Stimulated activated memory B cell treated with anti-CD40 and anti-IgM and Interleukin-4, amounts not matched to agents 10 μg/mL and 1 μg/mL and 100 μg/mL, for 72 hours (primary cell): ENCODE results near the gene CNOT4.
A peak's percentile ranks its signal among the peaks of the same experiment; 100 is the strongest.
"Not testable (repeated sequence)": the region's sequence is repeated elsewhere in the genome, so short reads cannot be mapped to it uniquely, and the experiment has no call there.

ENCODE experiments used
- ATAC-seq: fragments of 150-1000 bp; cut with Tn5 transposase; 2 replicates; pipeline ENCODE4 v1.10.0; 2021
- H3K27ac Mint-ChIP-seq: one replicate; pipeline ENCODE4 v1.8.0; 2022; ENCODE audit warnings: mild to moderate bottlenecking, mixed read lengths
- H3K27me3 Mint-ChIP-seq: one replicate; pipeline ENCODE4 v1.8.0; 2022; ENCODE audit warnings: mixed read lengths
- H3K36me3 Mint-ChIP-seq: one replicate; pipeline ENCODE4 v1.8.0; 2022; ENCODE audit warnings: mixed read lengths
- H3K4me1 Mint-ChIP-seq: one replicate; pipeline ENCODE4 v1.8.0; 2022; ENCODE audit warnings: mixed read lengths
- H3K4me3 Mint-ChIP-seq: one replicate; pipeline ENCODE4 v1.8.0; 2022; ENCODE audit warnings: mild to moderate bottlenecking, moderate library complexity, mixed read lengths
- H3K9me3 Mint-ChIP-seq: one replicate; pipeline ENCODE4 v1.8.0; 2022; ENCODE audit warnings: mixed read lengths

Gene CNOT4

DNA sequence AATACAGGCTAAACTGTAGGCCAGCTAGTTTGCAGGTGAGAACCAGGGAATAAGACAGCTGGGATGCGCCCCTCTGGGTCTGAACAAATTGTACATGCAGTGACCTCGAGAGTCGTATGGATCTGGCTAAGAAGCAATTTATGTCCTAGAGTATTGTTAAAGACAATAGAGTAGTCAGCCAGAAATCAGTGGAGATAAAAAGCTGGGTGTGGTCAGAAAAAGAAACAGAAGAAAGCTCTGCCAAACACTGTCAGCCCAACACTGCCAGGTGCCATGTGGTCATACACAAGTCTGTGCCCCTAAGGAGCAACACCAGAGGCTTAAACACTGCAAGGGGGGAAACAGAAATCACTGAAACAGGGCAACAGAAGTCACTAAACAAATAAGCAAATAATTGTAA lies 62.2 kb downstream of the CNOT4 start:
- Mint-ChIP-seq H3K27me3 (no peaks in the 10 kb centered on the region), H3K4me1 (peaks cover 38% of the 10 kb centered on the region), H3K27ac (no peak overlapping the region), H3K36me3 (peaks cover 15% of the 10 kb centered on the region), H3K9me3 (no peaks in the 10 kb centered on the region), H3K4me3 (no peak overlapping the region)
- no peak for ATAC-seq

GRCh38 chr7:135445690-135446089 lies 64.2 kb downstream of the CNOT4 start:
- Mint-ChIP-seq H3K4me1 (peaks cover 35% of the 10 kb centered on the region), H3K27ac (no peak overlapping the region), H3K27me3 (no peaks in the 10 kb centered on the region), H3K9me3 (no peaks in the 10 kb centered on the region), H3K36me3 (peaks cover 11% of the 10 kb centered on the region), H3K4me3 (no peak overlapping the region)
- no peak for ATAC-seq

- H3K4me3 Mint-ChIP-seq, H3K27ac Mint-ChIP-seq, ATAC-seq, H3K27me3 Mint-ChIP-seq, H3K9me3 Mint-ChIP-seq: not testable (repeated sequence)
- H3K4me1 Mint-ChIP-seq: peaks cover 35% of the 10 kb centered on the region
- peaks cover 11% of the 10 kb centered on the region for H3K36me3 Mint-ChIP-seq
Measured at GRCh38 chr7:135445266-135445665, 64.6 kb downstream of the CNOT4 start.

DNA sequence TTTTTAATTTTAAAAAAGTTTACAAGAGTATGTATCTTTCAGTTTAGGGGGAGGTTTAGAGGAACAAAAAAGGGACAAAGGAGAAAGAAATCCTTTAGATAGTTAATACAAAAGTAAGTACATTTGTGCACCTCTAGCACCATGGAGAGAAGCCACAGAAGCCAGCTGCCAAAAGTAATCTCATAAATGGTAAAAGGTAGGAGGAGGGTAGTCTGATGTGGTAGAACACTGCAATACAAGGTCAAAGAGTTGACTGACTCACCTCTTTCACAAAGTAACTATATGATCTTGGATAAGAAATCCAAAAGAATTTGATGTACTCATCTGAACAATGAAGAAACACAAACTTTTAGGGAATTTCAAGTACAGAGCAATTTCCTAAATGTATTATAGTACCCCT lies 68.1 kb downstream of the CNOT4 start:
- Mint-ChIP-seq H3K4me1 (peaks cover 15% of the 10 kb centered on the region), H3K36me3 (peaks cover 19% of the 10 kb centered on the region), H3K9me3 (no peaks in the 10 kb centered on the region), H3K27me3 (no peaks in the 10 kb centered on the region), H3K4me3 (no peak overlapping the region), H3K27ac (no peak overlapping the region)
- ATAC-seq: no peak

GRCh38 chr7:135434047-135434446 lies 75.9 kb downstream of the CNOT4 start:
- ATAC-seq: no peak
- Mint-ChIP-seq H3K4me1 (peaks cover 29% of the 10 kb centered on the region), H3K27ac (no peak overlapping the region), H3K27me3 (no peaks in the 10 kb centered on the region), H3K36me3 (peaks cover 72% of the 10 kb centered on the region), H3K4me3 (no peak overlapping the region), H3K9me3 (peaks cover 2% of the 10 kb centered on the region)

DNA sequence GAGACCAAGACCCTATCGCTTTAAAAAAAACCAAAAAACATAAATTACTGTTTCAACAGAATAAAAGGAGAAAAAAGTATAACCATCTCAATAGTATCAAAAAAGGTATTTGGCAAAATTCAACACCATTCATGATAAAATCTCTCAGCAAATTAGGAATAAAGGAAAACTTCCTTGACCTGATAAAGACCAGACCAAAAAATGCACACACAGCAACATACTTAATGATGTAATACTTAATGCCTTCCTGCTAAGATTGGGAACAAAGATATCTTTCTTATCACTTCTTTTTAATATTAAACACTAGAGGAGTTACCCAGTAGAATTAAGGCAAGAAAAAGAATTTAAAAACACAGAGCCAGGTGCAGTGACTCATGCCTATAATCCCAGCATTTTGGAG lies 79.3 kb downstream of the CNOT4 start:
- Mint-ChIP-seq H3K4me3 (no peak overlapping the region), H3K27me3 (no peaks in the 10 kb centered on the region), H3K4me1 (peaks cover 56% of the 10 kb centered on the region), H3K27ac (no peak overlapping the region), H3K36me3 (peaks cover 52% of the 10 kb centered on the region), H3K9me3 (peaks cover 2% of the 10 kb centered on the region)
- no peak for ATAC-seq

GRCh38 chr7:135428879-135429278 lies 81.0 kb downstream of the CNOT4 start:
- H3K4me3 Mint-ChIP-seq: no peak overlapping the region
- peaks cover 37% of the 10 kb centered on the region for H3K36me3 Mint-ChIP-seq
- H3K27ac Mint-ChIP-seq: peak overlapping the region; percentile 0
- H3K4me1 Mint-ChIP-seq: peaks cover 65% of the 10 kb centered on the region
- ATAC-seq: no peak
- no peaks in the 10 kb centered on the region for H3K9me3 Mint-ChIP-seq
- no peaks in the 10 kb centered on the region for H3K27me3 Mint-ChIP-seq

GRCh38 chr7:135428011-135428410 lies 81.9 kb downstream of the CNOT4 start:
- no peak overlapping the region for H3K4me3 Mint-ChIP-seq

GRCh38 chr7:135427166-135427565 lies 82.7 kb downstream of the CNOT4 start:
- H3K27me3 Mint-ChIP-seq: no peaks in the 10 kb centered on the region
- H3K4me1 Mint-ChIP-seq: peaks cover 53% of the 10 kb centered on the region
- H3K4me3 Mint-ChIP-seq: no peak overlapping the region
- no peaks in the 10 kb centered on the region for H3K9me3 Mint-ChIP-seq
- peak overlapping the region; percentile 59 for H3K27ac Mint-ChIP-seq
- no peak for ATAC-seq
- peaks cover 20% of the 10 kb centered on the region for H3K36me3 Mint-ChIP-seq

More at GRCh38 chr7:135428011-135428410, 81.9 kb downstream of the CNOT4 start:
- no peak for ATAC-seq
- no peak overlapping the region for H3K27ac Mint-ChIP-seq
- H3K9me3 Mint-ChIP-seq: no peaks in the 10 kb centered on the region
- H3K36me3 Mint-ChIP-seq: peaks cover 29% of the 10 kb centered on the region
- peaks cover 61% of the 10 kb centered on the region for H3K4me1 Mint-ChIP-seq
- H3K27me3 Mint-ChIP-seq: no peaks in the 10 kb centered on the region

DNA sequence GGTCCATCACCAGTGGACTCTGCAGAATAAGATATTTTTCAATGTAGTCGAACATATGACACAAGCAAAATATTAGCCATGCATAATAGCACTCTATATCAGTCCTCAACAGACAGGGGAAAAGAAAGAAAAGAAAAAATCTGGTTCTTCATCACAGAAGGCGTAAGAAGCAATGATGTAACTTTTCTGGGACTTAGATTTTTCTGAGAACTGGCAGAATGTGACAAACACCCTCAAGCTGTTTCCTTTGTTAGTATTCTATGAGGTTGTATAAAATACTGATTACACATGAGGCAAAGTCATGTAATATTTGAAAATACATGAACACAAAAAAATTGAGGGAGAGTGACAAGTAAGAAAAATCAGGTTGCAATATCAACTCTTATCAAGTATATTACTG lies 84.9 kb downstream of the CNOT4 start:
- ATAC-seq: no peak
- Mint-ChIP-seq H3K4me1 (peaks cover 45% of the 10 kb centered on the region), H3K27ac (no peak overlapping the region), H3K36me3 (peaks cover 34% of the 10 kb centered on the region), H3K4me3 (no peak overlapping the region), H3K27me3 (no peaks in the 10 kb centered on the region), H3K9me3 (no peaks in the 10 kb centered on the region)

GRCh38 chr7:135420786-135421185 lies 89.1 kb downstream of the CNOT4 start:
- H3K27ac Mint-ChIP-seq: no peak overlapping the region
- H3K27me3 Mint-ChIP-seq: no peaks in the 10 kb centered on the region
- H3K9me3 Mint-ChIP-seq: no peaks in the 10 kb centered on the region
- H3K4me3 Mint-ChIP-seq: no peak overlapping the region
- H3K4me1 Mint-ChIP-seq: peaks cover 10% of the 10 kb centered on the region
- ATAC-seq: no peak
- H3K36me3 Mint-ChIP-seq: peaks cover 34% of the 10 kb centered on the region

DNA sequence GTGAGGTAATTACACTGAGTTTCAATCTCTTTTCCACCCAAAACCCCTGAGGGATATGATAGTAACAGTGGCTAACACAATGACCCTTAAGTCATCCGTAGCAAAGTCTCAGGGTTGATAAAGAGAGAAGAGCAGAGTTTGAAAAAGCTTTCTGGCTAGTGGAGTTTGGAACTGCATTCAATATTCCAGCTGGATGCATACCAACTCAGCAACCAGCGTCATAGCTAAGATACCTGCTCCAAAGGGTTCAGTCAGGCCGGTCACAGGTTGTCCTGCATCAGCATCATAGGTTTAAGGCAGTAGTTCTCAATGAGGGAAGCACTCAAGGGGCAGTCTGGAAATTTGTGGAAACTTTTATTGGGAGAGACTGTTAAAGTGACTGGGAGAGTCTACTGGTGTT lies 93.5 kb downstream of the CNOT4 start:
- Mint-ChIP-seq H3K27me3 (no peaks in the 10 kb centered on the region), H3K36me3 (peaks cover 34% of the 10 kb centered on the region), H3K4me1 (no peaks in the 10 kb centered on the region), H3K9me3 (no peaks in the 10 kb centered on the region), H3K4me3 (no peak overlapping the region), H3K27ac (no peak overlapping the region)
- no peak for ATAC-seq

DNA sequence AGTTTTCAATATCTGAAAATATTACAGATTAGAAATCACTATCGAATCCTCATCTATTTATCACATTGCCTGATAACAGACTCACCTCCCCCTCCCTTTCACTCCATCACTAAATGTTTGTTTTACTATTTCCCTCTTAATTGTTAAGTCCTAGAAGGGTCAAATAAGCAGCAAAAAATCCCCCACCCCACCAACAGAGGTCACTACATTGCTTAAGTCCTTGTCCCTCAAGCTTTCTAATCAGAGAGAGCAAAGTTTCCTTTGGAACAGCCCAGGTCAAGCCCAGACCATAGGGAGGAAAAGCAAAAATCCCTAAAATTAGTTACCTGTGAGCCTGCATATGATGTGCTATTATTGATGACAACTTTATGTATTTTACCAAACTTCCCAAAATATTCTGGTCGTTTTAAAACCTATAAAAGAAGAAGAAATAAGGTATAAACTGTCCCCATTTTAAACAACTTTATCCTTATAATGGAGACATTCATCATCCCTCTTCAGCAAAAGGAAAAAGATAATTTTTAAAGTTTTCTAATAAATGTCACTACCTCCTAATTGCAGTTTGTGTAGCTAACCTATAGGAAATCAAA lies 95.0 kb downstream of the CNOT4 start:
- no peak for ATAC-seq
- no peaks in the 10 kb centered on the region for H3K9me3 Mint-ChIP-seq
- no peak overlapping the region for H3K4me3 Mint-ChIP-seq
- no peaks in the 10 kb centered on the region for H3K27me3 Mint-ChIP-seq
- no peak overlapping the region for H3K27ac Mint-ChIP-seq
- no peaks in the 10 kb centered on the region for H3K4me1 Mint-ChIP-seq
- peaks cover 24% of the 10 kb centered on the region for H3K36me3 Mint-ChIP-seq

DNA sequence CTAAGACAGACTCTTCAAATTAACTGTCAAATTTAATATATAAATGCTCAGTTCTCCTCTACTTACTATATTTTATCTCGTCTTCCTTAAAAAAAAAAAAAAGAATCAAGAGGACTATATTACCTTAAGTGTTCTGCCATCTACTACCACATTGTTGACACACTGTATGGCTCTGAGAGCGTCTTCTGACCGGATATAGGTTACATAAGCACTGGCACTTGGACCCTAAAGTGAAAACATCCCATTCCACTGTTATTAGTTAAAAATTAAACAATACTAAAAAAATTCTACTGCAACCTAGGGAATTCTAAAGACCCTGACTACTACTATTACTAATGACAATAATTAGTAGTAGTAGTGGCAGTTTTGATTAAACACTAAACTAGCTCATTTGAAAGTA lies 95.7 kb downstream of the CNOT4 start:
- peaks cover 21% of the 10 kb centered on the region for H3K36me3 Mint-ChIP-seq
- H3K9me3 Mint-ChIP-seq: no peaks in the 10 kb centered on the region
- no peak overlapping the region for H3K4me3 Mint-ChIP-seq
- no peaks in the 10 kb centered on the region for H3K4me1 Mint-ChIP-seq
- H3K27ac Mint-ChIP-seq: no peak overlapping the region
- no peaks in the 10 kb centered on the region for H3K27me3 Mint-ChIP-seq
- ATAC-seq: no peak

DNA sequence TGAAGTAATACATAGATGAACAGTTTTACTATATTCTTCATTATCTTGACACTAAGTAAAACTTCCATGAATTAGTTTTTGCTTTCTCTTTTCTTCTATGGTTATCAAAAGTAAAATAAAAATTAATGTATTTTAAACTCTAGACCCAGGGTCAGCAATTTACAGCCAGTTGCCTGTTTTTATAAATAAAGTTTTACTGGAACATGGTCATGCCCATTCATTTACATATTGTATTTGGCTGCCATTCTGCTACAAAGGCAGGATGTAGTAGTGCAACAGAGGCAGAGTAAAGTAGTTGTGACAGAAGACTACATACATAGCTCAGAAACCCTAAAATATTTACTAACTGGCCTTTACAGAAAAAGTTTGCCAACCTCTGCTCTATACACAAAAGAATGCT lies 98.8 kb downstream of the CNOT4 start:
- no peak for ATAC-seq
- Mint-ChIP-seq H3K27ac (no peak overlapping the region), H3K4me1 (no peaks in the 10 kb centered on the region), H3K36me3 (peaks cover 35% of the 10 kb centered on the region), H3K27me3 (no peaks in the 10 kb centered on the region), H3K4me3 (no peak overlapping the region), H3K9me3 (no peaks in the 10 kb centered on the region)

DNA sequence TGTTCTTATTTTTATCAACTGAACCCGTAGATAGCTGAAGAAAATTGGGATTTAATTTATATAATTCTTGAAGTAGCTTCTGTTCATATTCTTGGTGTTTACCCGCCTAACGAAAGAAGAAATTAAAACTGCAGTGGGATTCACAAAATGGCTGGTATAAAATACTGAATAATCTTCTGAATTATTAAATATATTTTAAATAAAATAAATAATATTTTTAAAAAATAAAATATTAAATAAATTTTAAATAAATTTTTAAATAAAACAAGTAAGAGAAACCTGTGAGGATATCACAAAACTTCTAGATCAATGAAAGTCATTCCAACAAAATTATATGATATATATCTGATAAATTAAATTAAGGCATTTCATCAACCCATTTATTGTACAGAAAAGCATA lies 99.4 kb downstream of the CNOT4 start:
- no peak overlapping the region for H3K27ac Mint-ChIP-seq
- no peak overlapping the region for H3K4me3 Mint-ChIP-seq
- no peaks in the 10 kb centered on the region for H3K27me3 Mint-ChIP-seq
- no peak for ATAC-seq
- H3K36me3 Mint-ChIP-seq: peaks cover 30% of the 10 kb centered on the region
- H3K9me3 Mint-ChIP-seq: no peaks in the 10 kb centered on the region
- H3K4me1 Mint-ChIP-seq: no peaks in the 10 kb centered on the region
